ENCODE measurements around the gene VPS37C.
A peak's percentile ranks its signal among the peaks of the same experiment; 100 is the strongest.
"Not testable (repeated sequence)": the region's sequence is repeated elsewhere in the genome, so short reads cannot be mapped to it uniquely, and the experiment has no call there.

Gene VPS37C

GRCh38 chr11:61161190-61162091 lies at the start of gene VPS37C:
TSS of gene VPS37C (minus strand) at chr11:61161426. CDS start at chr11:61138829, 22,597 bp downstream.
- DNase-seq (ENCODE audit: low spot score), result peak; percentile 97
- FAIRE-seq, result no peak

GRCh38 chr11:61210629-61211028 lies 49.4 kb upstream of the VPS37C start:
- DNase-seq (ENCODE audit: low spot score); FAIRE-seq: not testable (repeated sequence)

GRCh38 chr11:61207636-61208310 lies 46.5 kb upstream of the VPS37C start:
- FAIRE-seq, result not testable (repeated sequence)

GRCh38 chr11:61204502-61205059 lies 43.4 kb upstream of the VPS37C start:
- DNase-seq (ENCODE audit: low spot score); FAIRE-seq: not testable (repeated sequence)

More at GRCh38 chr11:61207636-61208310, 46.5 kb upstream of the VPS37C start:
- not testable (repeated sequence) for DNase-seq (ENCODE audit: low spot score)

- DNase-seq (ENCODE audit: low spot score); FAIRE-seq: not testable (repeated sequence)
These were observed 42.6 kb upstream of the VPS37C start for GRCh38 chr11:61203873-61204272.

GRCh38 chr11:61202950-61203746 lies 41.9 kb upstream of the VPS37C start, which contains the start of gene PGA3:
TSS of gene PGA3 (plus strand) at chr11:61203515. CDS start at chr11:61203565, 50 bp downstream.
- not testable (repeated sequence) for DNase-seq (ENCODE audit: low spot score); FAIRE-seq

- FAIRE-seq (no peak), DNase-seq (ENCODE audit: low spot score) (no peak)
These were observed 40.2 kb upstream of the VPS37C start for GRCh38 chr11:61201476-61201875.

- FAIRE-seq, result no peak
These were observed 37.8 kb upstream of the VPS37C start for GRCh38 chr11:61198948-61199523.

GRCh38 chr11:61198361-61198760 lies 37.1 kb upstream of the VPS37C start:
- DNase-seq (ENCODE audit: low spot score) (no peak), FAIRE-seq (no peak)

More at GRCh38 chr11:61198948-61199523, 37.8 kb upstream of the VPS37C start:
- DNase-seq (ENCODE audit: low spot score), result no peak

GRCh38 chr11:61195719-61196118 lies 34.5 kb upstream of the VPS37C start:
- no peak for FAIRE-seq
- DNase-seq (ENCODE audit: low spot score), result no peak

- no peak for FAIRE-seq
- DNase-seq (ENCODE audit: low spot score), result no peak
These were observed 33.9 kb upstream of the VPS37C start for GRCh38 chr11:61194981-61195695.

- no peak for DNase-seq (ENCODE audit: low spot score)
- no peak for FAIRE-seq
These were observed 33.0 kb upstream of the VPS37C start for GRCh38 chr11:61194169-61194671.

- FAIRE-seq, result no peak
These were observed 32.4 kb upstream of the VPS37C start for GRCh38 chr11:61193596-61193995.

GRCh38 chr11:61189933-61190332 lies 28.7 kb upstream of the VPS37C start:
- DNase-seq (ENCODE audit: low spot score) (no peak), FAIRE-seq (no peak)

More at GRCh38 chr11:61193596-61193995, 32.4 kb upstream of the VPS37C start:
- DNase-seq (ENCODE audit: low spot score), result no peak

- FAIRE-seq, result no peak
- DNase-seq (ENCODE audit: low spot score), result peak; percentile 71
These were observed 26.4 kb upstream of the VPS37C start for GRCh38 chr11:61187505-61188130.

GRCh38 chr11:61186504-61186903 lies 25.3 kb upstream of the VPS37C start:
- DNase-seq (ENCODE audit: low spot score), result no peak
- no peak for FAIRE-seq

GRCh38 chr11:61183645-61184044 lies 22.4 kb upstream of the VPS37C start:
- no peak for FAIRE-seq
- DNase-seq (ENCODE audit: low spot score), result no peak

GRCh38 chr11:61181489-61181888 lies 20.3 kb upstream of the VPS37C start:
- DNase-seq (ENCODE audit: low spot score) (no peak), FAIRE-seq (no peak)

- DNase-seq (ENCODE audit: low spot score), result not testable (repeated sequence)
These were observed 19.0 kb upstream of the VPS37C start for GRCh38 chr11:61180205-61180604.

More at GRCh38 chr11:61180205-61180604, 19.0 kb upstream of the VPS37C start:
- not testable (repeated sequence) for FAIRE-seq

Measured in urothelium cell line (cell line).